K562 (cell line): ENCODE data around the gene SNX10. TPM values are rescaled to one million over a fixed set of nuclear protein-coding genes. Genes with fewer than 3 reads are reported as not detected.

ENCODE experiments used
- ATAC-seq: fragments of 200-7000 bp; cut with Tn5 transposase; 3 replicates; pipeline ENCODE4 v1.9.1; 2020; ENCODE audit warnings: moderate library complexity
- BruUV-seq: library from RNA; stranded (reverse); fragments of 400-500 nt; replicated peaks from 2 replicates; lab custom pipeline; 2021; lab: Mats Ljungman, UMichigan
- CTCF ChIA-PET: fragments of 300-600 bp; formaldehyde crosslinking; extraction: SDS; loops from one replicate; lab custom pipeline; 2021; ENCODE audit warnings: low intra/inter-chr PET ratio; lab: Yijun Ruan, JAX
- POLR2A ChIA-PET: fragments of 300-600, 350-650 bp; sonication (Branson Sonifier 250); formaldehyde crosslinking; extraction: SDS; loops from one replicate; lab custom pipeline; 2021; ENCODE audit warnings: antibody characterized with exemption, inconsistent platforms; lab: Yijun Ruan, JAX
- DNase-seq, 4 experiments: peaks; one replicate each; pipeline versions ENCODE4 v3.0.0 to v3.0.0-alpha.2; 2011 to 2018; ENCODE audit warnings: low spot score in 3 of 4, mixed read lengths in 3 of 4; ENCODE audit errors: extremely low read depth in 1 of 4
- FAIRE-seq: peaks from 2 replicates; lab custom pipeline; 2011; peaks lifted over from hg19 to GRCh38; lab: Jason Lieb, UNC
- H2AFZ ChIP-seq: 2 replicates; pipeline ENCODE4 v1.6.0; 2011; ENCODE audit warnings: low read depth, low read length, control low read depth, inconsistent platforms
- H3K27ac ChIP-seq: fragments of 200-600 bp; 3 replicates; pipeline ENCODE4 v1.8.0; 2011; ENCODE audit warnings: low read depth, mild to moderate bottlenecking, control low read depth, inconsistent platforms, low read length, moderate library complexity, mixed read lengths; ENCODE audit errors: extremely low read depth
- H3K27me3 ChIP-seq, 2 experiments: fragments of 300-600 bp in 1 of 2; 2 replicates in 1 of 2; 3 replicates in 1 of 2; pipeline versions ENCODE4 v1.6.0 to v1.8.0; 2011; ENCODE audit warnings: inconsistent platforms in 2 of 2, low read length in 2 of 2, mild to moderate bottlenecking in 1 of 2, mixed read lengths in 1 of 2, moderate library complexity in 1 of 2; ENCODE audit not compliant: control insufficient read depth in 2 of 2, insufficient read depth in 2 of 2
- H3K36me3 ChIP-seq: fragments of 300-600 bp; 3 replicates; pipeline ENCODE4 v1.8.0; 2011; ENCODE audit warnings: mild to moderate bottlenecking, low read length, inconsistent platforms; ENCODE audit not compliant: control insufficient read depth, insufficient read depth
- H3K4me1 ChIP-seq, 2 experiments: fragments of 200-600 bp in 1 of 2; replicated peaks in 1 of 2; 2 replicates in 1 of 2; 3 replicates in 1 of 2; pipeline versions ENCODE4 v1.5.1 to v1.8.0; 2011; ENCODE audit warnings: inconsistent platforms in 2 of 2, low read length in 2 of 2, mild to moderate bottlenecking in 1 of 2, mixed read lengths in 1 of 2, moderate library complexity in 1 of 2; ENCODE audit not compliant: control insufficient read depth in 2 of 2, insufficient read depth in 2 of 2
- H3K4me2 ChIP-seq: 2 replicates; pipeline ENCODE4 v1.6.1; 2011; ENCODE audit warnings: low read length, control low read depth, inconsistent platforms, mixed read lengths; ENCODE audit not compliant: insufficient read depth
- H3K4me3 ChIP-seq: fragments of 200-600 bp; sonication (generic), shearing (Covaris generic); 2 replicates; pipeline ENCODE4 v1.5.1; 2016; ENCODE audit warnings: control low read depth, inconsistent platforms
- H3K79me2 ChIP-seq: fragments of 200-600 bp; 3 replicates; pipeline ENCODE4 v1.8.0; 2011; ENCODE audit warnings: low read length, inconsistent platforms; ENCODE audit not compliant: control insufficient read depth, insufficient read depth
- H3K9ac ChIP-seq, 2 experiments: 2 replicates each; pipeline versions ENCODE4 v1.6.0 to v1.6.1; 2011; ENCODE audit warnings: low read depth in 2 of 2, low read length in 2 of 2, control low read depth in 1 of 2, inconsistent platforms in 1 of 2, mild to moderate bottlenecking in 1 of 2, mixed read lengths in 1 of 2; ENCODE audit not compliant: insufficient read depth in 1 of 2
- H3K9me1 ChIP-seq: one replicate; pipeline ENCODE4 v1.6.0; 2011; ENCODE audit warnings: inconsistent platforms, mild to moderate bottlenecking, low read length, moderate library complexity; ENCODE audit not compliant: control insufficient read depth, insufficient read depth
- H3K9me3 ChIP-seq: replicated peaks from 2 replicates; pipeline ENCODE4 v1.5.1; 2011; ENCODE audit warnings: low read depth, low read length, inconsistent platforms; ENCODE audit not compliant: control insufficient read depth, insufficient read depth
- H4K20me1 ChIP-seq: replicated peaks from 2 replicates; pipeline ENCODE4 v1.6.1; 2011; ENCODE audit warnings: low read length, inconsistent platforms, mixed read lengths; ENCODE audit not compliant: control insufficient read depth, insufficient read depth
- FIP1L1 ChIP-seq: fragments of 200-400 bp; formaldehyde crosslinking; IDR thresholded peaks from 2 replicates; pipeline ENCODE4 v1.6.1; 2018; ENCODE audit warnings: mild to moderate bottlenecking, low read depth, low read length; ENCODE audit not compliant: poor library complexity, severe bottlenecking
- FOXK2 ChIP-seq, 2 experiments: fragments of 450-650 bp; IDR thresholded peaks in 1 of 2; conservative IDR thresholded peaks in 1 of 2; 2 replicates each; pipeline ENCODE4 v1.6.1; 2016; ENCODE audit warnings: low read depth in 2 of 2, mild to moderate bottlenecking in 1 of 2
- JUND ChIP-seq, 2 experiments: IDR thresholded peaks; 2 replicates in 1 of 2; 3 replicates in 1 of 2; pipeline ENCODE4 v1.6.1; 2011; ENCODE audit warnings: borderline replicate concordance in 2 of 2, low read depth in 2 of 2, low read length in 2 of 2, improper control_type of control experiment in 1 of 2, missing biosample characterization in 1 of 2, missing genetic modification characterization in 1 of 2, missing genetic modification reagents in 1 of 2
- MTA3 ChIP-seq: fragments of 450-650 bp; formaldehyde crosslinking; IDR thresholded peaks from 2 replicates; pipeline ENCODE4 v1.6.1; 2017; ENCODE audit warnings: mild to moderate bottlenecking, borderline replicate concordance
- SMARCE1 ChIP-seq: fragments of 450-650 bp; IDR thresholded peaks from 2 replicates; pipeline ENCODE4 v1.7.1; 2016; ENCODE audit warnings: mild to moderate bottlenecking
- SPI1 ChIP-seq: IDR thresholded peaks from 2 replicates; pipeline ENCODE4 v1.6.1; 2011; ENCODE audit warnings: low read depth, low read length, control low read depth, borderline replicate concordance
- ZBTB40 ChIP-seq, 2 experiments: fragments of 450-650 bp in 1 of 2; sonication (generic) in 1 of 2; formaldehyde crosslinking in 1 of 2; IDR thresholded peaks; 2 replicates each; pipeline versions ENCODE4 v1.7.1 to v1.9.0; 2016 to 2022; ENCODE audit warnings: inconsistent platforms in 1 of 2, mild to moderate bottlenecking in 1 of 2, missing genetic modification reagents in 1 of 2
- ZNF140 ChIP-seq: fragments of 250-450 bp; sonication (Bioruptor Pico); IDR thresholded peaks from 2 replicates; pipeline ENCODE4 v1.8.0; 2021; ENCODE audit warnings: moderate library complexity, mild to moderate bottlenecking, inconsistent platforms
- WGBS: fragments of 100-300 bp; shearing (Covaris generic); methylation state at CpG from one replicate; pipeline ENCODE4 v1.1.6; 2016; ENCODE audit warnings: low coverage, mixed read lengths; ENCODE audit not compliant: insufficient coverage; ENCODE audit errors: missing lambda C conversion rate; 5-methylcytosine and 5-hydroxymethylcytosine counted together
- in situ Hi-C: fragments of 300-500 bp; cut with MboI; formaldehyde crosslinking; loops from 4 replicates; pipeline ENCODE4 v1.15.0; 2018; ENCODE audit warnings: inconsistent platforms, mixed read lengths
- intact Hi-C: fragments of 100-400 bp; cut with micrococcal nuclease; formaldehyde crosslinking; loops from 2 replicates; pipeline ENCODE4 v1.14.2; 2022
- polyA plus RNA-seq, 8 experiments: library from polyadenylated mRNA; depleted of rRNA in 4 of 8; stranded (reverse) in 5 of 8; unstranded in 3 of 8; fragments of >200 nt; fragmentation: Nextera tagmentation in 2 of 8; fragmentation: Illumina TruSeq in 1 of 8; extraction: Ambion mirVana in 2 of 8; extraction: Trizol in 1 of 8; gene quantifications; 2 replicates each; pipeline versions ENCODE4 v1.2.1 to v1.2.3, GENCODE V29; 2011 to 2014; ENCODE audit warnings: inconsistent platforms in 1 of 8, missing spikeins in 1 of 8
- total RNA-seq, 7 experiments: library from RNA; depleted of rRNA in 6 of 7; stranded (reverse); fragments of >200 nt in 6 of 7; fragmentation: Illumina TruSeq in 2 of 7; extraction: Trizol in 2 of 7; gene quantifications; 2 replicates each; pipeline versions ENCODE4 v1.2.1 to v1.2.3, GENCODE V29; 2011 to 2021; ENCODE audit warnings: low replicate concordance in 1 of 7
- TF ChIP-seq, protein P1 (sequence below), 2 experiments: fragments of 450-650 bp; conservative IDR thresholded peaks; 2 replicates each; pipeline ENCODE4 v1.6.1; 2017; ENCODE audit warnings: mild to moderate bottlenecking in 2 of 2, moderate library complexity in 2 of 2

SNX10 gene
- total and polyA plus RNA-seq, 9 of the 15 experiments (the other 6 are each of a cell fraction or from before 2014, with no cell fraction given) = 6.9 to 16.5 (median 11.5) TPM

DNA sequence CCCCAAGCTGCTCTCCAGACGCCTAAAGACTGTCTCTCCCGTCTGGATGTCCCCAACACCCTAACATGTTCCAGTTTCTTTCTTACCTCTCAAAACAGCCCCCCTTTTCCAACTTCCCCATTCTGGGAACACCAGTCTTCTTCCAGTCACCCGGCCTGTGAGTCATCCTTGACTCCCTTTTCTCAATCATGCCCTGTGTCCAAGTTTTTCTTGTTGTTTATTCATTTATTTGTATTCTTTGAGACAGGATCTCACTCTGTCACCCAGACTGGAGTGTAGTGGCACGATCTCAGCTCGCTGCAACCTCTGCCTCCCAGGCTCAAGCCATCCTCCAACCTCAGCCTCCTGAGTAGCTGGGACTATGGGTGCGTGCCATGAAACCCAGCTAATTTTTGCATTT lies 15.6 kb downstream of the SNX10 start:
- ChIA-PET CTCF (interaction anchor here (0.6 kb wide), 1 partner anchor 50 kb away, joined by 4 read pairs; no protein-coding TSS in a partner anchor), POLR2A (interaction anchor here (0.6 to 2.4 kb wide), 5 partner anchors 9 to 201 kb away, joined by 3 to 8 read pairs (median 3); no protein-coding TSS in a partner anchor)
- Histone ChIP-seq H3K36me3 (no peaks in the 10 kb centered on the region; the same call in 2 of the 3 replicates), H3K9me1 (no peaks in the 10 kb centered on the region), H3K4me2 (peak overlapping the region; percentile 13; the same call in 1 of the 2 replicates), H4K20me1 (no peaks in the 10 kb centered on the region), H3K4me3 (no peak overlapping the region), H3K4me1 (peaks cover 0 to 26% of the 10 kb centered on the region in 2 experiments; a peak in 4 of 5 replicates), H3K27ac (no peak overlapping the region), H2AFZ (no peak overlapping the region), H3K9me3 (no peaks in the 10 kb centered on the region), H3K9ac (no peak overlapping the region), H3K27me3 (no peaks in the 10 kb centered on the region), H3K79me2 (no peaks in the 10 kb centered on the region)
- ATAC-seq = no peak
- intact Hi-C loops (no loop called here), in situ Hi-C loops (no loop called here)
- FAIRE-seq = no peak
- no TSS peak for BruUV-seq
- WGBS = 25% methylated on average over 6 of the region's 6 CpGs
- DNase-seq = peak in 2 of 4 experiments; percentile 28 to 45
- TF ChIP-seq, protein P1, sequence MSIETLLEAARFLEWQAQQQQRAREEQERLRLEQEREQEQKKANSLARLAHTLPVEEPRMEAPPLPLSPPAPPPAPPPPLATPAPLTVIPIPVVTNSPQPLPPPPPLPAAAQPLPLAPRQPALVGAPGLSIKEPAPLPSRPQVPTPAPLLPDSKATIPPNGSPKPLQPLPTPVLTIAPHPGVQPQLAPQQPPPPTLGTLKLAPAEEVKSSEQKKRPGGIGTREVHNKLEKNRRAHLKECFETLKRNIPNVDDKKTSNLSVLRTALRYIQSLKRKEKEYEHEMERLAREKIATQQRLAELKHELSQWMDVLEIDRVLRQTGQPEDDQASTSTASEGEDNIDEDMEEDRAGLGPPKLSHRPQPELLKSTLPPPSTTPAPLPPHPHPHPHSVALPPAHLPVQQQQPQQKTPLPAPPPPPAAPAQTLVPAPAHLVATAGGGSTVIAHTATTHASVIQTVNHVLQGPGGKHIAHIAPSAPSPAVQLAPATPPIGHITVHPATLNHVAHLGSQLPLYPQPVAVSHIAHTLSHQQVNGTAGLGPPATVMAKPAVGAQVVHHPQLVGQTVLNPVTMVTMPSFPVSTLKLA (conservative IDR thresholded peaks at IDR 0.05) = 0 out of 4 replicates have a peak, but pooled peaks of 1 of the 2 experiments have one; percentile 13
- TF ChIP-seq SPI1 (peak; percentile 68), ZNF140 (CRISPR knock-in tag) (no peak), FIP1L1 (no peak), ZBTB40 (IDR thresholded peaks at IDR 0.05) (peak; percentile 24; the same call in 1 of the 2 replicates), ZBTB40 (CRISPR knock-in tag; IDR thresholded peaks at IDR 0.05) (no peak), MTA3 (0 out of 2 replicates have a peak, but pooled peaks have one; percentile 23), FOXK2 (conservative IDR thresholded peaks at IDR 0.05 in 1 of 2, IDR thresholded peaks at IDR 0.05 in 1 of 2; ENCODE audit: low read depth in 2 of 2) (peak; percentile 45 to 49; a peak in 2 of 4 replicates), SMARCE1 (peak; percentile 93), JUND (IDR thresholded peaks at IDR 0.05; ENCODE audit: borderline replicate concordance, low read depth, low read length) (peak; percentile 94), JUND (tag; IDR thresholded peaks at IDR 0.05; ENCODE audit: borderline replicate concordance, low read depth, low read length) (peak; percentile 80; the same call in 2 of the 3 replicates)
